ENCODE data around the gene TSHZ2. TPM values are rescaled to one million over a fixed set of nuclear protein-coding genes. Genes with fewer than 3 reads are reported as not detected.

The TSHZ2 gene
- total RNA-seq, 1 experiment from 2014 or later, result 4.1 TPM

DNA sequence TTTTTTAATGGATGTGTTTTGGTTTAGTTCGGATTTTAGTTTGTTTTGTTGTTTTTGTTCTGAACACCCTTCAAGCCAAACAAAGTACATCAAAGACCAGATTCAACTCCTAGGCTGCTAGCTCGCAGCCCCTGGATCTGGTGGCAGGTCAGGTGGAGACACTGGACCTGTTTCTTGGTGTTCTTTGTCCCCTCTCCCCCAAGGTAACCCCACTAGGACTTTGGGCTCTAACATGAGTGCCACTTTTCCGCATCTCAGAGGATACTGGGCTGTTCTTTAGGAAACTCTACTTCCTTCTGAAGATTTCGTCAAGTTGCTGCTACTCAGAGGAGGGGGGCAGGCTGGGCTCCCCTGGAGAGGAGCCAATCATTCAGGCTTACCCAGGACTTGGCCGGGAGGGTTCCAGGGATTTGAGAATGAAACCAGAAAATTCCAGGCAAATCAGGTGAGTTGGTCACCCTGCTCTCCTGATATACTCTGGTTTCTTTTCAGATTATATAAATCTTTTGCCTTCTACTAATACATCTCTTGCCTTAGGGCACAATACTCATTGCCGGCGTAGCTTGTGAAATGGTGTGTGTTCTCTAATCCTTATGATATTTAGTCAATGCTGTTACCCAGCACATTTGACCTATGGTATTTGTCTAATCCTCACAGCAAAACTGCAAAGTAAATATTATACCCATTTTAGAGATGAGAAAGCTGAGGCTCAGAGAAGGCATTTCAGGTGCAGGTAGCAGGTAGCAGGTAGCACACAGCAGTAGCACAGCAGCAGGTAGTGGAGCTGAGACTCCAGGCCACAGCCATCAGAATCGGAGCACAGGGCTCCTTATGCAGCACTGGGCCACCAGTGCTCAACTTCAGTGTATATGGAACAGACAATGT lies 291.6 kb downstream of the TSHZ2 start:
- DNase-seq (ENCODE audit: low read depth), result no peak
- in situ Hi-C loops (cut with HindIII; ENCODE audit: low pct_unique_long_range_greater_than_20kb, low sequenced_read_pairs), result no loop called here

GRCh38 chr20:53264604-53265003 lies 292.4 kb downstream of the TSHZ2 start:
- in situ Hi-C loops (cut with HindIII; ENCODE audit: low pct_unique_long_range_greater_than_20kb, low sequenced_read_pairs), result no loop called here
- DNase-seq (ENCODE audit: low read depth), result no peak

GRCh38 chr20:53265304-53265875 lies 293.2 kb downstream of the TSHZ2 start:
- in situ Hi-C loops (cut with HindIII; ENCODE audit: low pct_unique_long_range_greater_than_20kb, low sequenced_read_pairs), result no loop called here
- no peak for DNase-seq (ENCODE audit: low read depth)

DNA sequence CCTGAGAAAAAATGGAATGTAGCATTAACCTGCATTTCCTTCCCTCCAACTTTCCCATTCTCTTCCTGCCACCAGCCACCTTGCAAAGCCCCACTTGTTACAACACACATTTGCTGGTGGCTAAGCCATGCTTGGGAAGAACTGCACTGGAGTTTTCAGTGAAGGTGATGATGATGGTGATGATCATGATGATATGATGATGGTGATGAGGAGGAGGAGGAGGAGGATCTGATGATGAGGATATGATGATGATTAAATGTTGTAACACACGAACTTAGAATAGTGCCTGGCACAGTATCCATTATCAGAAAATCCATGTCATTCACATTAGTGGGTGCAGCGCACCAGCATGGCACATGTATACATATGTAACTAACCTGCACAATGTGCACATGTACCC lies 297.2 kb downstream of the TSHZ2 start:
- in situ Hi-C loops (cut with HindIII; ENCODE audit: low pct_unique_long_range_greater_than_20kb, low sequenced_read_pairs), result no loop called here

GRCh38 chr20:53270792-53271375 lies 298.7 kb downstream of the TSHZ2 start:
- in situ Hi-C loops (cut with HindIII; ENCODE audit: low pct_unique_long_range_greater_than_20kb, low sequenced_read_pairs), result no loop called here
- DNase-seq (ENCODE audit: low read depth), result no peak

More for the DNA sequence above, 297.2 kb downstream of the TSHZ2 start:
- DNase-seq (ENCODE audit: low read depth), result no peak

GRCh38 chr20:53274365-53274764 lies 302.2 kb downstream of the TSHZ2 start:
- in situ Hi-C loops (cut with HindIII; ENCODE audit: low pct_unique_long_range_greater_than_20kb, low sequenced_read_pairs), result no loop called here
- DNase-seq (ENCODE audit: low read depth), result no peak

GRCh38 chr20:53274807-53275206 lies 302.6 kb downstream of the TSHZ2 start:
- DNase-seq (ENCODE audit: low read depth), result no peak
- in situ Hi-C loops (cut with HindIII; ENCODE audit: low pct_unique_long_range_greater_than_20kb, low sequenced_read_pairs), result no loop called here

DNA sequence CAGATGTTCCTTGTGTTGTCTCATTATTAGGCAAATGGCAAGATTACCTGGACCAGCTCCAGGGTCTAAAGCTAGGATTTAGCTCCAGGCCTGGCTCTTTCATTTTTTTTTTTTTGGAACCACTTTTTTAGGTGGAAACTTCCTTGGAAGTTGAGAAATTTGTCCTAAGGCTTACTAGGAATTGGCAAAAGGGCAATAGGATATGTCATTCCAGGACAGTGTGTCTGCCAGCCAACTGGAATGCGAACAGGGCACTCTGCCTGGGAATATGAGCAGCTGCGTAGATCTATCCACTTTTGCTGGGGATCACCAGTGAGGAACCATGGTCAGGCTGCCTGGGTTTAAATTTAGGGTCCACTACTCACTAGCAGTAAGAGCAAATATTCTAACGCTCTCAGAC lies 304.0 kb downstream of the TSHZ2 start:
- in situ Hi-C loops (cut with HindIII; ENCODE audit: low pct_unique_long_range_greater_than_20kb, low sequenced_read_pairs), result no loop called here
- DNase-seq (ENCODE audit: low read depth), result no peak

GRCh38 chr20:53278555-53278954 lies 306.4 kb downstream of the TSHZ2 start:
- in situ Hi-C loops (cut with HindIII; ENCODE audit: low pct_unique_long_range_greater_than_20kb, low sequenced_read_pairs), result no loop called here
- no peak for DNase-seq (ENCODE audit: low read depth)

DNA sequence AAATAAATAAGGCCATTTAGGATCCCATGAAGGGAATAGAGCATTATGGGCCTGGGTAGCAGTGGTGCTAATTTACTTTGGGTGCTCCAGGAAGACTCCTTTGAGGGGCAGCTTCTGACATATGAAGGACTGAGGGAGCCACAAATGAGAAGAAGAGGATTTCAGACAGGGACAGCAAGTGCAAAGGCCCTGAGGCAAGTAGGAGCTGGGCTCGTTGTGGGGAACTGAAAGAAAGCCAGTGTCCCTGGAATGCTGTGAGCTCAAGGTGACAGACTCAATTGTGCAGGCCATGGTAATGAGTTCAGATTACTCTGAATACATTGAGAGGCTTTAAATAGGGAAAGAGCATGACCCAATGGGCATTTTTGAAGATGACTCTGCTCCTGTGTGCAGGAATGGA lies 307.6 kb downstream of the TSHZ2 start:
- in situ Hi-C loops (cut with HindIII; ENCODE audit: low pct_unique_long_range_greater_than_20kb, low sequenced_read_pairs), result no loop called here
- no peak for DNase-seq (ENCODE audit: low read depth)

- DNase-seq (ENCODE audit: low read depth), result no peak
- in situ Hi-C loops (cut with HindIII; ENCODE audit: low pct_unique_long_range_greater_than_20kb, low sequenced_read_pairs), result no loop called here
Measured at GRCh38 chr20:53281557-53282117, 309.5 kb downstream of the TSHZ2 start.

- in situ Hi-C loops (cut with HindIII; ENCODE audit: low pct_unique_long_range_greater_than_20kb, low sequenced_read_pairs), result no loop called here
- DNase-seq (ENCODE audit: low read depth), result no peak
Measured at GRCh38 chr20:53282217-53282955, 310.2 kb downstream of the TSHZ2 start.

- in situ Hi-C loops (cut with HindIII; ENCODE audit: low pct_unique_long_range_greater_than_20kb, low sequenced_read_pairs), result no loop called here
- DNase-seq (ENCODE audit: low read depth), result no peak
Measured at GRCh38 chr20:53283011-53283410, 310.9 kb downstream of the TSHZ2 start.

DNA sequence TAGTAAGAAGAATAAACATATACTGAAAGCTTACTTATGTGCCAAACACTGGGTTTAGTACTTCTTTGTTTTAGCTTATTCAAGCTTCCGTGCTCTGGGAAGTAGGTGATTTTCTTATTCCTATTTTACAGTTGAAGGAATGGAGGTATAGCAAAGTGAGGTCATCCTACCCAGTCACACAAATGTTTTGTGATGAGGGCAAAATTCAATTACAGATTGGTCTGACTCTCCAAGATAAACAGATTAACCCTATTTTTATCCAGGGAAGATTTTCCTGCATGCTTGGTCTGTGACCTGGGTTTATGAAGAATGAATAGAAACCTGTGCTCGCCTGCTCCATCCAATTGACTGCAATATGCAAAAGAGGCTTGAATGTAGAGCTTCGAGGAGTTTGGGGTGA lies 311.4 kb downstream of the TSHZ2 start:
- in situ Hi-C loops (cut with HindIII; ENCODE audit: low pct_unique_long_range_greater_than_20kb, low sequenced_read_pairs), result no loop called here
- no peak for DNase-seq (ENCODE audit: low read depth)

- in situ Hi-C loops (cut with HindIII; ENCODE audit: low pct_unique_long_range_greater_than_20kb, low sequenced_read_pairs), result no loop called here
- DNase-seq (ENCODE audit: low read depth), result no peak
Measured at GRCh38 chr20:53284256-53284655, 312.1 kb downstream of the TSHZ2 start.

GRCh38 chr20:53284696-53285095 lies 312.5 kb downstream of the TSHZ2 start:
- in situ Hi-C loops (cut with HindIII; ENCODE audit: low pct_unique_long_range_greater_than_20kb, low sequenced_read_pairs), result no loop called here
- no peak for DNase-seq (ENCODE audit: low read depth)

DNA sequence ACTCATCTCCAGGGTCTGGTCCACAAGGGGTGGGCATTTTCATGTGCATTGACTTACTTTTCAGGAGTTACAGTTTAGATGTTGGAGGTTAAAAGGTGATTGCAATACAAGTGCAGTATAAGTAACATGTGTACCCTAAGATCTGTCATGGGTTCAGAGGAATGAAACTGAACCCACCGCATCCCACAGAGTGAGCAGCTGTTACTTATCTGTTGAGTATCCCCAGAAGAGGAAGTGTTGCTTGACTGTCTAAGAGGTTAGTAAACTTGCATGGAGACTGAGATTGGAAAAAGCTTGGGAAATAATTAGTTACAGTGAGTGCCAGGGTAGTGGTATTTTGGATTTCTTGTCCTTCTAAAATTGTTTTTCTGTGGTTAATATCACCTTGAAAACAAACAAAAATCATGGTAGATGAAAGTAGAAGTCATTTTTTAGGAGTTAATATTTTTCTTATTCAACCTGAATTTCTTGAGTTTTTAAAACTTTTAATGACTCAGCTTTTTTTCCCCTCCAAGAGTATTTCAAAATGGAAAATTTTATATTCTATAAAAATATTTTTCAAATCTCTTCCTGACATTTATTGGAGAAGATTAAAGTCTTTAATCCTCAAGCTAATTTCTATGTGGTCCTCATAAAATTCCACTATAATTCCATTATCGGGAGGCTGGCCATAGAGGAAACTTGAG lies 315.3 kb downstream of the TSHZ2 start:
- no peak for DNase-seq (ENCODE audit: low read depth)
- in situ Hi-C loops (cut with HindIII; ENCODE audit: low pct_unique_long_range_greater_than_20kb, low sequenced_read_pairs), result no loop called here

DNA sequence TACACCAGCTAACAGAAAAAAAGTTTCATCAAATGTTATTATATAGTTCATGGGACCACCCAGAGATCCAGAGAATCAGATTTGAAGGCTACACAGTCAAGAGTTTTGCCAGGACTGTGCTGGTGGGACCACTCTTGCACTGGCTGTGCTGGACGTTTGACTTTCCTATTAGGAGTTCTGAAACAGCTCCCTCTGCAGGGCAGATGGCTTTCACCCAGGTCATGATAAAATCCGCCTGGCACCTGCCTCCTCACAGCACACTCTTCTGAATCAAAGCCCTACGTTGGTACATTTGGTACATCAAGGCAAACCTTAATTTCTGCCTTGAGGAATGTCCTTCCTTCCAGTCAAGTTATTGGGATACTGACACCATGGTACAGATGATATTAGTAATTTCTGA lies 319.4 kb downstream of the TSHZ2 start:
- DNase-seq (ENCODE audit: low read depth), result no peak

More for the DNA sequence above, 319.4 kb downstream of the TSHZ2 start:
- in situ Hi-C loops (cut with HindIII; ENCODE audit: low pct_unique_long_range_greater_than_20kb, low sequenced_read_pairs), result no loop called here

All from Caki2 (cell line).